Activated naive CD8-positive, alpha-beta T cell treated with anti-CD3 and anti-CD28 coated beads, Interleukin-2, amount 50 U/mL, for 16 hours (primary cell): Measurements from ENCODE around the gene DNAL4.

Experiments used
- DNase-seq: peaks from one replicate; pipeline ENCODE4 v3.0.0-alpha.2; 2020; ENCODE audit warnings: low read depth, low spot score

Gene DNAL4

DNA sequence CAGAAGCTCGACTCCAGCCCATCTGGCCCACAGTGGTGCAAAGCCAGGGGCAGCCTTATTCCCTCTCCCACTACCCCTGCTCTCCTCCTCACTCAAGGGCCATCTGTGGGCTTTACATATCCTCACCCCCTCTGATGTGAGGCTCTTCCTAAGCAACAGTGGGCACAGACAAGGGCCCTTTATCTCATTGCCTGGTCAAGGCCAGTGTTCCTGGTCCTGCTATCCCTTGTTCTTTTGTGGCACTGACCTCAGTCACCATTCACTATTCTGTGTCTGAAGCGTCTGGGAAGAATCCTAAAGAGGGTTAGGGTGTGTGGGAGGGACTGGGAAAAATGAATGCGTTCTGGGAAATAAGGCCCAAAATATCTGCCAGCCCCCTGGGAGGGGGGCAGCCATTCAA lies 7.3 kb downstream of the DNAL4 start:
- no peak for DNase-seq

DNA sequence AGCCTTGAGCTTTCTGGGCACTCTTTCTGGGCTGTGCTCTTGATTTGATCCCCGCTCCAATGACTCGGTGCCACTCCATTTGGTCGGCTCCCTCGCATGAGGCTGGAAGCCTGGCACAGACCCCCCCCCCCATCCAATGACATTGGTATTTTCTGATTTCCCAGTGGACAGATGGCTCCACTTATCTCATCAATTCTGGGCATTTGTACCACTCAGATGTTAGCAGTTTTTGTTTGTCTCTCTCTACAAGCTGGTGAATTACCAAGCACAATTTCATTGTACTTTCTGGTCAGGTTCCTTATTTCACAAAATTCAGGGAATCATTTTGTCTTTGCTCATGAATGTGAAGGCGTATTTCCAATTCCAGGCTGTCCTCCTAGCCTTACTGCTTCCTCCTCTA lies 9.1 kb downstream of the DNAL4 start:
- DNase-seq: no peak

DNA sequence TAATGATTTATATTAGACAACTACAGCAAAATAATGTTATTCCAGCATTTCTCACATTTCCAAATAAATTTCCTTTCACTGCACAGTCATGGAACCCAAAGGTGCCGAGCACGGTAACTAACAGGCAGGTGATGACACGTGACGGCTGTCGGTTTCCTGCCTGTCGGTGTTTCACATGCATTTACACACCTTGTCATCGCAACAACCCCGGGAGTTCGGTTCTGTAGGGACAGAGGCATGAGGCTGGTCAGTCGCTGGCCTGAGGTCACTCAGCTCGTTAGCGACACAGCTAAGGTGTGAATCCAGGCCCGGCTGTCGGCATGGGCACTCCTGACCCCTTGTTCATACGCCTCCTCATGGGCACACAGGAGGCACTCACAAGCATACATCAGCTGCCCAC lies 9.9 kb downstream of the DNAL4 start:
- no peak for DNase-seq

DNA sequence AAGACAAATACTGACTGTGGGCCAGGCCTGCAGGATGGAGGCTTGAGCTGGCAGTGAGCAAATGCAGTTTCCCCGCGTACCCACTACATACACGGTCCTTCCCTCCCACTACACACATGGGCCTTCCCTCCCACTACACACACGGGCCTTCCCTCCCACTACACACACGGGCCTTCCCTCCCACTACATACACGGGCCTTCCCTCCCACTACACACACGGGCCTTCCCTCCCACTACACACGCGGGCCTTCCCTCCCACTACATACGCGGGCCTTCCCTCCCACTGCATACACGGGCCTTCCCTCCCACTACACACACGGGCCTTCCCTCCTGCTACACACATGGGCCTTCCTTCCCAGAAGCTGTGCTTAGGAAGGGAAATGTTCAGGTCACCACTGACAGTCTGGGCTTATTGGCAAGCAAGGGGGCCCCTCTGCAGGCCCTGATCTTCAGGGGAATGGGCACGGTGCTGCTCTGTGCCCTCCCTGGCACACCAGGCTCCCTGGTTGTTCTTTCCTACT lies 10.8 kb downstream of the DNAL4 start:
- DNase-seq: no peak

DNA sequence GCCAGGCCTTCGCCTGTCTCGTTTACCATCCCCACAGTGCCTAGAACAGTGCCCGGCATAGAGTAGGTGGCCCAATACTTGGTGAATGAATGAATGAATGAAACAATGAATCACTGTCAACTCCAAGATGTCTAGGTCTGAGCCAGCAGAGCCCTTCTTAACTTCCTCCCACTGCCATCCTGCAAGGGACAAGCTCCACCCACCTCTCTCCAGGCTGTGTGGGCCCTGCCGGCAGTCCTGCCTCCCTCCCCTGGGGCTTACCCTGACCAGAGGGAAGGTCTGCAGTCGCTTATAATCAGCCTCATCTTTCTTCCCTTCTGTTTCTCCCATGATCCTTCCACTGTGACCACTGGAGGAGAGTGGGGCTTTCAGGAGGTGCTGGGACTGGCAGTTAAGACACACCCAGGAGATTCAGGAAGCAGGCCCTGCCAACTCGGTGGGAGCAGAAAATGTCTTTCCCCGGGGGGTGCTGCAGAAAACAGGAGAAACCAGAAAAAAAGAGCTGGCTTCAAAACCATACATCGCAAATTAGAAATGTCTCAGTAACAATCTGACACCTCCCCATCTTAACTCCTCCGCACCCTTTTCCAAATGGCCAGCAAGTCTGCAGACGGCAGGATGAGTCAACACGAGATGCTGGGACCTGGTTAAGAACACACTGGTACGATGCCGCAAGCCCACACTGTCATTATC lies 11.4 kb downstream of the DNAL4 start:
- DNase-seq: no peak

DNA sequence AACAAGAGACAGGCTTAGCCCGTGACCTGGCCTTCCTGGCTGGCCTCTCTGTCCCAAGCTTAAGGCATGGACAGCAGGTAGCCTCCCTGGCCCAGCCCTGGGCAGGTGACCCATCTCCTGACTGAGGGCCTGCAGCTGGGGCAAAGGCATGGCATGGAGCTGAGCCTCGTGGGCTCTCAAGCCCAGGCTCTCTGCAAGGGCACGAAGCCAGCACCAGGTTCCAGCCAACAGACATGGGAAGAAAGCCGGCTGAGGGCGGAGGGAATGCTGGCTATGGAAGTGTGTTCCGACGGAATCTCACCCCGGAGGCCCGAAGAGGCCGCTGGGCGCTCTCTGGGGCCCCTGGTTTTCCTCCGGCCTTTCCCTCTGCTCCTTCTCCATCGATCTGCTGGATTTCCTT lies 12.9 kb downstream of the DNAL4 start:
- DNase-seq: no peak

DNA sequence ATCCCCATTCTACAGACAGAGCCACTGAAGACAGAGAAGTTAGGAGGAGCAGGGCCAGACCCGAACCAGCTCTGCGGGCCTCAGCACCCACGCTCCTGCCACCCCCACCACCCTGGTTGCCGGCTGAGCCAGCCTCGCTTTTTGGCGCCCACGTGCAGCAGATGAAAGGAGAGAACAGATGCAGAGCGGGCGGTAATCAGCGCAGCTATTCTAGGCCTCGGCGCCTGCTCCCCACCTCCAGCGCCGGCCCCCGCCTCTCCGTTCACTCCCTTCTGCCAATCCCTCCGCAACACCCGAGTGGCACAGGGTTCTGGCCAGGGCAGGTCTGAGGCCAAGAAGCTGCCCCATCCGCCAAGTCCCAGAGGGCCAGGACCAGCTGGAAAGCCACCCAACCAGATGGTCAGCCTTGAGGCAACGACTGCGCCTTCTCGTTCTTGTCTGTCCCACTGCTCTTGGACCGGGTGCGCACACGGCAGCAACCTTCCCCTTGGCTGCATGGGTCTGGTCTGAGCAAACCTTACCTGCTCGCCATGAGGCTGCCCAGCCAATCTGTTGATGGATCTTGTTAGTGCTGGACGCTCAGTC lies 16.8 kb downstream of the DNAL4 start:
- DNase-seq: no peak

DNA sequence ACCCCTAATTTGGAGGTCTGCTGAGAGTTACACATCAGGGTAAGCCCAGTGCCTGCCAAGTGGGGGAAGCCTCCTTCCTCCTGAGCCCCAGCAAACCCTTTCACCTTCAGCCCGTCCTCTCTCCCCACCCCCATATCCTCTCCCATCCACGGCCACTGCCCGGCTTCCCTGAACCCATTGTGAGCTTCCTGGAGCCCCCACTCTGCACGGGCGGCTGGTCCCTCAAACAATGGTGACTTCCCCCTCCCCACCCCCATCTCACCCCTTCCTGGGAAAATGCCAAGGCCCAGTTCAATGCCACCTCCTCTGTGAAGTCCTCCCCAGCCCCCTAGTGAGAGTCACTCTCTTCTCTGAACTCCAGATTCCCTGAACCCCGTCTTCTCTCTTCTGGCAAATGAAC lies 17.9 kb downstream of the DNAL4 start:
- DNase-seq: no peak

DNA sequence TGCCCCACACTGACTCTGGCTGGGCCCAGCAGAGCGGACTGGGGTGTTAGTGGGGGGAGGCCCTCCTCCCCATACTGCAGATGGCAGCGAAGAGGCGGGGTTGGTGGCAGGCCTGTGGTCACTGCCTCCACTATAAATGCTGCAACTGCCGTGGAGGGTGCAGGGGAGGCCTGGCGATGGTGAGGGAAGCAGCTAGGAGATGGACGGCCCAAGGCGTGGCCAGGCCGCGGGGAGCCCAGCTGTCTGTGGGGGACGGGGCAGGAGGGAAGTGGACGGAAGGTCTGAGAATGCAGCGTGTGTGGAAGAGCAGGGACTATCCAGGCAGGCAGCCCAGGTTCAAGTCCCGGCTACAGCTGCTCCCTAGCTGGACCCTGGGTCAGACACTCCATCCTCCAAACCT lies 18.3 kb downstream of the DNAL4 start:
- DNase-seq: no peak

DNA sequence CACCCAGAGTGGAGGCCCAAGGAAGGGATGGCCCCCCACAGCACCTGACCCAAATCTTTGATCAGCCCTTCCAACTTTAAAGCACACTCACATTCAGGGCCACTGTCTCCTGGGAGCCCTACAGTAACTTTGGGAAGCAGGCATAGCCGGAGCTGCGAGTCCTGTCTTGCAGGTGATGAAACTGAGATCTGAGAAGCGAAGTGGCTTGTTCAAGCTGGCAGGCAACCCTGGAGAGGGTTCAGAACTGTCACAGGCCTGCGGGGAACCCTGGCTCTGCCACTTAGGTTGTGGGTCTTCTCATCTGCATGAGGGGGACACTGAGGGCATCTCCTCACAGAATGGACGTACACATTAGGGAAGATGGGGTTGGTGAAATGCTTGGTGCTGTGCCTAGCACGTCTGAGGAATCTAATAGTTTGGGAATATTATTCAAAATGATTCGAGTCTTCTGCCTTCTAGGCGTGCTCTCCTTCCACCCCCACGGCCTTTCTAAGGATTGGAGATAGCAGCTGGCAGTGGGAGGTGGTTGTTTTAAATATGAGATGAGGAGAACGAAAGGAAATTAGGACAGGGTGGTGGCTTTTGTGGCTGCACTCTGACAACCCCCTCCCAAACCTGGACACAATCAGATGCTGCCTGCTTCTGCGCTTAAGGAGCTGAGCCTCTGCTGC lies 19.3 kb downstream of the DNAL4 start:
- no peak for DNase-seq

DNA sequence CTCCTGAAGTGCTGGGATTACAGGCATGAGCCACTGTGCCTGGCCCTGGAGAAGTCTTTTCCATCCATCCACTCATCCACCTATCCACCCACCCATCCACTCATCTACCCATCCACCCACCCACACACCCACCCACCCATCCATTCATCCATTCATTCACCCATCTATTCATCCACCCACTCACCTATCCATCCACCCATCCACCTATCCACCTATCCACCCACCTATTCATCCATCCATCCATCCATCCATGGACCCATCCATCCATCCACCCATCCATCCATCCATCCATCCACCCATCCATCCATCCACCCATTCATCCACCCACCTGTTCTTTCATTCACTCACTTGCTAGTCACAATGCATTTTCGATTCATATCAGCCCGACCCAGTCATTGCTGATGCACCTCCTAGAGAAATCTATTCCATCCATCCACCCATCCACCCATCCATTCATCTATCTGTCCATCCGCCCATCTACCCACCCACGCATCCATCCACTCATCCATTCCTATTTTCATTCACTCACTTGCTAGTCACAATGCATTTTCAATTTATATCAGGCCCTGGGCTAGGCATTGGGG lies 20.5 kb downstream of the DNAL4 start:
- no peak for DNase-seq

DNA sequence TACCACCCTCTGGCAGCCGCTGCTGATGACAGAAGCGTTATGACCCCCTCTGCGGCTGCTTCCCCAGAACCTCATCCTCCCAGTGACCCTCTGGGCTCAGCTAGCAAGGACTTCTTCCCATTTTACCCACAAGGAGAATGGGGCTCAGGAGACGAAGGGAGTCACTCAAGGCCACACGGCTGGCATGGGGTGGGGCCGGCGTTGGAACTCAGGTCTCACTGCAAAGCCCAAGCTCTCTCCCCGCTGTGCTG lies 21.4 kb downstream of the DNAL4 start:
- no peak for DNase-seq

DNA sequence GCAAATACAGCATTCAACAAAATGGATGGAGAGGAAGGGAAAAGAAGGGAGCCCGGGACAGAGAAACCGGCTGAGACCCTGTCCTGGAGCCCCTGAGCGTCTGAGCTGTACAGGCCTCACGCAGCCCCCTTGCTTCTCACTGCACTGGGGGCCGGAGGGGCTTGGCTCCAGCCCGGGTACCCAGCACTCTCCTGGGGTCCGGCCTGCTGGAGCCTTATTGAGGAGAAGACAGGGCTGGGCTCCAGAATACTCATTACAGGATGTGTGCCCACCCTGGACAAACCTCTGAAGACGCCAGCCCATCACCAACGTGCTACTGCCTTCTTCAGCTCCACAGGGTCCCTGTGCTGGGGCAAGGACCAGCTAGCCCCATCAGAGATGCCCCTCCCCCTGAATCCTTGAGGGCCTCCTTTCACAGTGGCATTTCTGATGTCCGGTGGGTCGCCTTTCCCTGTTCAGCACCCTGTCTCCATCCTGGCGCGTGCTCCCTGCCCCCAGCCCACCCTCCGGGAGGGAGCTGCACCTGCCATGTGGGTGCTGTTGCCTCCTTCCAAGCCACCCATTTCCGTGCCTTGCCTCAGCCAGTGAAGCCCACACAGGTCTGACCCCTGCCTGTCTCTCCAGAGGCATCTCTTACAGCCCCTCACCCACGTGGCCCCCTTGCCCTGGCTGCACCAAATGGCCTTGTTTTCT lies 23.5 kb downstream of the DNAL4 start:
- DNase-seq: no peak

DNA sequence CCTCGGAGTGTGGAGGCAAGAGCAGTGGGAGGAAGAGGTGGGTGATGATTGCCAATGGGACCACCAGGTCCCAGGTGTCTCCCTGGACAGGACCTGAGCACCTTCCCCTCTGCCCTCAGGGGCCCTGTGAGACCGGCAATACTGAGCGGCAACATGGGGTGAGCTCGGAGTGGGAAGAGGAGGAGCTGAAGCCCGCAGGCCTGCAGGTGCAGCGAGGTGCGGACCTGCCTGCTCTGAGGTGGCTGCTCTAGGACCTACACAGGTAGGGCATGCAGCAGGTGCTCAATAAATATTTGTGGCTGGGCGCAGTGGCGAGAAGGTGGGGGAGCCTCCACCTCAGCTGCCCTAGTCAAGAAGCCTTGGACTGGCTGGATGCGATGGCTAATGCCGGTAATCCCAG lies 25.9 kb downstream of the DNAL4 start:
- DNase-seq: no peak

DNA sequence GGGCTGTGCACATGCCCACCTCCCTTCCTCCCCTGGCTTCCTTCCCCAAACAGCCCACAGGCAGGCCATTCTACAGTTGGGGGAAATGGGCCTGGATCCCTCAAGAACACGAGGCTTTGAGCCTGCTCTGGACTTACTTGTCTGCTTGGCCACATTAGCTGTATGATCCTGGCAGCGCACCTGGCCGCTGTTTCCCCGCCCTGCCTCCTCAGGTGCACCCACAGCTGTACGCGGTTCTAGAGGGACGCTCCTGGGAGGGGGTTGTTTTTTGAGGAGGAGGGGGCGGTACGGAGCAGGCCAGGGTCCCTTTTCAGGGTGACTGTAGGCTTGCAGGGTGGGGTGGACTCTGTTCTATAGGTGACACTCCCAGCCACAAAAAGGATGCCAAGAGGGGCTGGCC lies 26.6 kb downstream of the DNAL4 start:
- DNase-seq: no peak

DNA sequence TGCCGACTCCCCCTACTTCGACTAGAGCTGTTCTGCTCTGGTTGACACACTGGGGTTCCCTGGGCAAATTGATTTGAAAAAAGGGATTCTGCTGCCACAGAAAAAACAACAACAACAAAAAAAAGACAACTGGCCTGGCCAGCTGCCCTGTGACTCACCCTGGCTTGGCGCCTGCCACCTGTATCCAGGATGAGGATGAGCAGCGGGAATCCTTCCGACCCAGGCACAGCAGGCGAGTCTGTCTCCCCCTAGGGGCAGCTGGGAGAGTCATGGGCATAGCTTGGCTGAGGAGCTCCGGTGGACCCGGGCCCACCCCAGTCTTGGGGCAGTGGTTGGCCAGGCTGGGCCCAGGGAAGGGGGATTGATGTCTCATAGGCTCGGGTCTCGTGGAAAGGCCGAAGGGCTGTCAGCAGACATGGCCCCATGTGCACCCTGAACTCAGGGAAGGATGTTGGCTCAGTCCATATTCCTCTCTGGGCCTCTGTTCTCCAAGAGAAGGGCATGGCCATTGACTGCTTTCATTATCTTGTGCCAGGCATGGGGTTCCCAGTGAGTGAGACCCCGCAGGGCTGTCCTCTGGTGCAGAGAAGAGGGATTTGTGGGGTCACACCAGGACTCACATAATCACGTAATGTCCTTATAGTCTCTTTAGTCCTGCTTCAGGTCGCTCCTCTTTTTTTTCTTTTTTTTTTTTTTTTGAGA lies 27.7 kb downstream of the DNAL4 start:
- DNase-seq: no peak

DNA sequence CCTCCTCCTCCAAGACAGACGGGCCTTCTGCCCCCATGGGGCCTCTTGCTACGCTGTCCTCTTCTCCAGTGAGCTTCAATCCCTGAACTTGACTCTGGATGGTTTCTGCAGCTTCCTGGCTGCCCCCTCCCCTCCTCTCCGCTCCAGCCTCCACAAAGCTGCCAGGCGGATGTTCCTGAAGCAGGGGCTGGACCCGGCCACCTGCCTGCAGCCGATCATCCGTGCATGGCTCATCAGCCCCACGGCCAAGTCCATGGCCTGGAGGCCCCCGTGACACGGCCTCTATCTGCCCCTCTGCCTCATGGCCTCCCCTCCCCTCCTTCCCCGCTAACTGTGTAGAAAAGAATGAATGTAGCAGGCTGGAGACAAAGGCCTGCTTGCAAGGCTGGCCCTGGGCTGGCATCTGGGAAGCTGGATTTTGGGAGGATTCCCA lies 31.4 kb downstream of the DNAL4 start:
- DNase-seq: no peak

DNA sequence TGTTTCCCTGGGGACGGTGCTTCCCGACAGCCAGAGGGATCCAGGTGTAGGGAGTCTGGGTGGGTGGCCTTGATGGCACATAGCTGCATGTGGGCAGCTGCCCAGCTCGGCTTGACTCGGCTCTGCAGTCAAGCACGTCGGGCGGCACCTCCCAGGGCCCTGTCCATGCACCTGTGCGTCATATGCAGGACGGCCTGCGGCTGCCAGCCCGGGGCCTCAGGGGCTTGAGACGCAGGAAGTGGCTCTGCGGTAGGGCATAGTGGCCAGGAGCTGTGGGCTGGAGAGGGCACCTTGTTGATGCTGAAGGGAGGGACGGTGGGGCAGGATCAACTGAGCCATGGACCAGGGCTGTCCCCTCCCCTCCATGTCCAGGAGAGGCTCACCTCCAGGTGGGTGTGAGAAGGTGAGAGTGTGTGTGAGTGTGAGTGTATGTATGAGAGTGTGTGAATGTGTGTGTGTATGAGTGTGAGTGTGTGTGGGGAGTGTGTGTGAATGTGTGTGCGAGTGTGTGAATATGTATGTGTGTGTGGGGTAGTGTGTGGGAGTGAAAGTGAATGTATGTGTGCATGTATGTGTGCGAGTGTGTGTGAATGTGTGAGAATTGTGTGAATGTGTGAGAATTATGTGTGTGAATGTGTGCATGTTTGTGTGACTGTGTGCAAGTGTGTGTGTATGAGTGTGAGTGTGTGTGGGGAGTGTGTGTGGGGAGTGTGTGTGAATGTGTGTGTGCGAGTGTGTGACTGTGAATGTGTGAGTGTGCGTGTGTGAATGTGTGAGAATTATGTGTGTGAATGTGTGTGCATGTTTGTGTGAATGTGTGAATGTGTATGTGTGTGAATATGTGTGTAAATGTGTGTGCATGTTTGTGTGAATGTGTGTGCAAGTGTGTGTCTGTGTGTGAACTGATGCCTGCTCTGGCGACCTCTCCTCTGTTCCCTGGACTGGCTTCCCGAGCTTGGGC lies 32.5 kb downstream of the DNAL4 start:
- DNase-seq: no peak

DNA sequence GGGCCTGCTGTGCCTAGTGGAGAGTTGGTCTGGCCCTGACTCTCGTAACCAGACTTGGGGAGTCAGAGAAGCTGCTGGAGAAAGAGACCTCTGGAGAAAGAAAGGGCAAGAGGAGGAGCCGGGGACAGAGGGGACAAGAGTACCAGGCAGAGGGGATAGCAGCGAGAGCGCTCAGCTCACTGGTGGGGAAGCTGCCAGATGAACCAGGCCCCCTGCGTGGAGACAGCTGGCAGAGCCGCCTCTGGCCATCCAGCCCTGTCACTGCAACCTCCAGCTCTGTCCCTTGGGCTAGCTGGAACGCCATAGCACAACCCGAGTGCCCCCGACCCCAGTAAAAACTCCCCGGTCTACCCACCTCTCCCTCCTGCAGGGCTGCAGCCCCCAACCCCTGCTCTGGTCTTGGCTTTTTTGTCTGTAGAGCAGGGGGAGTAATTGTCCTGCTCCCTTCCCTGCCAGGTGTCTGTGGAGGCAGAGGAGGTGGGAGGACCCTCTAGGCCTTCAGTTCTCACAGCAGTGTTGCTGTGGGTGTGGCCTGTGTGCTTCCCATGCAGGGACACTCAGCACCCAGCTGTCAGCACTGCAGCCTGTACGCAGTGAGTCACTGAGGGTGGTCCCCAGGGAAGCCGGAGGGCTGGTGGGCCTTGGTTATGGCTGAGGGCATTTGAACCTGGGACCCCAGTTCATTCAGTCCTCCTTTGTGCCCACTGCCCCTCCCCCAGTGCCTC lies 33.3 kb downstream of the DNAL4 start:
- DNase-seq: no peak

DNA sequence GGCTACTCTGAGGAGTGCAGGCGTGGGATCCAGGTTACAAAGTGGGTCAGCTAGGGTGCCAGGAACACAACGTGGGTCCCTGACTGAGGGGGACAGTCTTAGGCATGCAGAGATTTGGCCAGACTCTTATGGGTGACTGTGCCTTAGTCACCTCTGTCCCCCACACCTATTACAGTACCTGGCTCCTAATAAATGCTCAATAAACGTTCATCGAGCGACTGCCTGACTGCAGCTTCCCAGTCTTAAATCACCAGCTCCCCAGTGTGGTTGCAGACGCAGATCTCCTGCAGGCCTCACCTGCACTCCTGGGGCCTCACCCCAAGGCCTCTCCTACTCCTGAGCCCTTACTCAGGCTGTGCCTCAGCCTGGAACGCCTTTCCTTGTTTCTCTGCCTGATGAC lies 34.9 kb downstream of the DNAL4 start:
- DNase-seq: no peak
